Measurements from ENCODE around the gene TAT.
"Not testable (repeated sequence)": the region's sequence is repeated elsewhere in the genome, so short reads cannot be mapped to it uniquely, and the experiment has no call there.

TAT gene

GRCh38 chr16:71576971-71577370 lies at the start of gene TAT:
TAT (minus strand) TSS chr16:71577092; CDS start chr16:71576415, 677 bp downstream.
- DNase-seq, result no peak

- no peak for DNase-seq
These were observed 49.3 kb upstream of the TAT start, which contains the start of gene MARVELD3 for GRCh38 chr16:71626018-71626857. MARVELD3 (plus strand) TSS chr16:71626184; CDS start chr16:71626230, 46 bp downstream.

- no peak for DNase-seq
These were observed 48.4 kb upstream of the TAT start for GRCh38 chr16:71625113-71625850.

GRCh38 chr16:71623597-71623996 lies 46.7 kb upstream of the TAT start:
- no peak for DNase-seq

GRCh38 chr16:71622088-71622487 lies 45.2 kb upstream of the TAT start:
- DNase-seq, result no peak

GRCh38 chr16:71618429-71618828 lies 41.5 kb upstream of the TAT start:
- no peak for DNase-seq

- DNase-seq, result not testable (repeated sequence)
These were observed 38.1 kb upstream of the TAT start for GRCh38 chr16:71614956-71615355.

- peak; percentile 55 for DNase-seq
These were observed 34.3 kb upstream of the TAT start for GRCh38 chr16:71610936-71611871.

- no peak for DNase-seq
These were observed 33.6 kb upstream of the TAT start for GRCh38 chr16:71610447-71610846.

- DNase-seq, result no peak
These were observed 32.2 kb upstream of the TAT start for GRCh38 chr16:71609066-71609465.

GRCh38 chr16:71600822-71601221 lies 23.9 kb upstream of the TAT start:
- DNase-seq, result no peak

GRCh38 chr16:71598426-71598825 lies 21.5 kb upstream of the TAT start:
- not testable (repeated sequence) for DNase-seq

GRCh38 chr16:71595340-71595826 lies 18.5 kb upstream of the TAT start:
- DNase-seq, result not testable (repeated sequence)

GRCh38 chr16:71594000-71594646 lies 17.2 kb upstream of the TAT start:
- no peak for DNase-seq

- no peak for DNase-seq
These were observed 16.4 kb upstream of the TAT start for GRCh38 chr16:71593048-71593999.

- DNase-seq, result no peak
These were observed 15.0 kb upstream of the TAT start for GRCh38 chr16:71591917-71592316.

- DNase-seq, result no peak
These were observed 13.7 kb upstream of the TAT start for GRCh38 chr16:71590584-71590983.

GRCh38 chr16:71590071-71590470 lies 13.2 kb upstream of the TAT start:
- not testable (repeated sequence) for DNase-seq

GRCh38 chr16:71589334-71589733 lies 12.4 kb upstream of the TAT start:
- not testable (repeated sequence) for DNase-seq

GRCh38 chr16:71585318-71585703 lies 8.4 kb upstream of the TAT start:
- no peak for DNase-seq

Measured in NCI-H1092 (cell line).